NCI-H510A (cell line): Measurements from ENCODE around the gene SIGLEC10.

Experiments
- DNase-seq: peaks from one replicate; lab custom pipeline; 2025; lab: John Stamatoyannopoulos, UW

The SIGLEC10 gene

GRCh38 chr19:51394050-51394836 is 23.2 kb downstream of the SIGLEC10 start:
- no peak for DNase-seq

DNA sequence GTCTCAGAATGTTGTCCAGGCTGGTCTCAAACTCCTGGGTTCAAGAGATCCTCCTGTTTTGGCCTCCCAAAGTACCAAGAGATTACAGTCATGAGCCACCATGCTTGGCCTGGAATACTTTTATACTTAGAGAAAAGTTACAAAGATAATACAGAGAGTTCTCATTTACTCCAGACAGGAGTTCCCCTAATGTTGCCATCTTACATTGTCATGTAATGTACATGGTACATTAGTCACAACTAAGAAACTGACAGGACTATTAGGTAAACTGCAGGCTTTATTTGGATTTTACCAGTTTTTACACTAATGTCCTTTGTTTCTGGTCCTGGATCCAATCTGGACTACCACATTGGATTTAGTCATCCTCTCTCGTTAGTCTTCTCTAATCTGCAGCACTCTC is 24.7 kb downstream of the SIGLEC10 start:
- DNase-seq, result no peak

GRCh38 chr19:51391073-51391611 is 26.3 kb downstream of the SIGLEC10 start:
- DNase-seq, result no peak

- no peak for DNase-seq
Measured at GRCh38 chr19:51389143-51389542, 28.3 kb downstream of the SIGLEC10 start.

DNA sequence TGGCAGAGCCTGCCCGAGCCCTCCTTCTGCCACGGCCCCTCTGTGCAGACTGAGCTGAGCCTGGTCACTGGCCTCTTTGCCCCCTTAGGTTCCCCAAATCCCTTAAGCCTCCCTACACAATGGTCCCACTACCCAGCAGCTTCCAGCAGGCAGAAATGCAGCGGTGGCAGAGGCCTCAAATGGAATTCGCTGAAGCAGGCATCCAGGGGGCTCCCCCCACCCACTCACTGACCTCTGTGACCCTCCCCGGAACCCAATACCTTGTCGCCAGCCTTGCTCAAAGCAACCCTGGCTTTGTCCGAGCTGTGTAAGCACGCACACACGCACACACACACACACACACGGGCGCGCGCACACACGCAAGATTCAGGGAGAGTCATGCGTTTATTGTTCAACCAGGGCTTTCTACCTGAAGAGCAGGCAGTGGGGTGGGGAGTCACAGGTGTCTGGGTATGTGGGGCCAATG is 29.5 kb downstream of the SIGLEC10 start, which contains the start of gene LIM2:
TSS of gene LIM2 (minus strand) at position 51 of the 466 bp plus-strand sequence. CDS start 531 bp downstream, outside the sequence.
- DNase-seq, result no peak

DNA sequence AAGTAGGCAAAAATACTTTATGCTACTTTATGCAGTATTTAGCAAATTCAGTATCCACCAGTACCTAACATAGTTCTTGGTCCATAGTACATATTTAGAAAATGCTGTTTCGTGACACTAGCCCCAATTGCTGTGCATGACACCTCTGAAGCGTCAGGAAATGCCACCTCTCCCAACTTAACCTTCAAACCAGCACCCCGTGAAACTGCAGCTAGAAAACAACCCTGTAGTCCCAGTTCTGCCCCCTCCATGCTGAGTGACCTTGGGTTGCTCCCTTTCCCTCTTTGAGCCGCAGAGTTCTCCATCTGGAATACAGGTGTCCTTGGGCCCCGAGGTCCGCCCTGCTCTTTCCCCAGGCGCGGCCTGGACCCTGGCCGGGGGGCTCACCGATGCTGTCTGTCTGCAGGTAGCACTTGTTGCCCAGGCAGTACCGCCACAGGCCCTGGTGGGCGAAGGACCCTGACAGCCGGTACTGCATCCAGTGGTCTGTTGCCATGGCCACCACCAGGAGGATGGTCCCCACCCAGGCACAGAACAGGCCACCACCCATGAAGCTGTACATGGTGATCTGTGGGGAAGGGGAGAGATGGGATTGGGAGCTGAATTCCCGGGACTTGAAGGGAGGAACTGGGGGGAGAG is 30.4 kb downstream of the SIGLEC10 start:
- DNase-seq, result no peak

DNA sequence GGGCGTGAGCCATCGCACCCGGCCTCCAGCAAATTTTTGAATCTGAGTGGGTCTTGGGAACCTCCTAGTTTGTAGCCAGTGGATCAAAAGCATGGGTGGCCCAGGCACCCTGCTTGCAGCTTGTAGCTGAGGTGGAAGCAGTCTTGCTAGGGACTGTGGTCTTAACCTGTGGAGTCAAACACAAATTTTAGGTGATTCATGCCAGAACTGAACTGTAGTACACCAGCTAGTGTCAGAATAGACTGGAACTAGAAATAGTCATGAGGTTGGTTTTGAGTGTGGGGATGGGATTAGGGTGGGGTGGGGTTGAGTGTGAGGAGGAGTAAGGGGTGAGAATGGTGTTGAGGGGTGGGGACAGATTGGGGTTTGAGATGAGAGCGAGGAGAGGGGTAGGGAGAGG is 35.4 kb downstream of the SIGLEC10 start:
- DNase-seq, result no peak

DNA sequence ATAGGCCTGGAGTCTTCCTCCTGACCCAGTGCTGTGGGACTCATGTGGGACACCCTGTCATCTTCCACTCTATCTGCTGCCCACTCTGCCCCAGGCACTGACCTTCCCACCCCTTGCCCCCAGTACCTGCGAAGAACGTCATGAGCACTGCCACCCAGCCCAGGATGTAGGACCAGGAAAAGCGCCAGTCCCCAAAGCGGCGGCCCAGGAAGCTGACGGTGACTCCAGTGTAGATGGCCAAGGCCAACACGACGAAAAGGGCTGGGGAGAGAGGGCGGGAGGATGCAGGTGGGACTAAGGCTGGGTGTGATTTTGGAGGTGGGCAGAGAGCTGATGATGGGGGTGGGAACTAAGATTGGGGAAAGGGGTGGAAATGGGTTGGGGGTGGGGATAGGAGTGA is 37.1 kb downstream of the SIGLEC10 start:
- no peak for DNase-seq

GRCh38 chr19:51377422-51377821 is 40.0 kb downstream of the SIGLEC10 start:
- DNase-seq, result no peak

GRCh38 chr19:51375504-51376221 is 41.8 kb downstream of the SIGLEC10 start:
- no peak for DNase-seq

GRCh38 chr19:51372649-51373504 is 44.6 kb downstream of the SIGLEC10 start, which contains the start of gene NKG7:
NKG7 (minus strand) TSS chr19:51372654; CDS start chr19:51372535, 119 bp downstream.
- DNase-seq, result no peak

DNA sequence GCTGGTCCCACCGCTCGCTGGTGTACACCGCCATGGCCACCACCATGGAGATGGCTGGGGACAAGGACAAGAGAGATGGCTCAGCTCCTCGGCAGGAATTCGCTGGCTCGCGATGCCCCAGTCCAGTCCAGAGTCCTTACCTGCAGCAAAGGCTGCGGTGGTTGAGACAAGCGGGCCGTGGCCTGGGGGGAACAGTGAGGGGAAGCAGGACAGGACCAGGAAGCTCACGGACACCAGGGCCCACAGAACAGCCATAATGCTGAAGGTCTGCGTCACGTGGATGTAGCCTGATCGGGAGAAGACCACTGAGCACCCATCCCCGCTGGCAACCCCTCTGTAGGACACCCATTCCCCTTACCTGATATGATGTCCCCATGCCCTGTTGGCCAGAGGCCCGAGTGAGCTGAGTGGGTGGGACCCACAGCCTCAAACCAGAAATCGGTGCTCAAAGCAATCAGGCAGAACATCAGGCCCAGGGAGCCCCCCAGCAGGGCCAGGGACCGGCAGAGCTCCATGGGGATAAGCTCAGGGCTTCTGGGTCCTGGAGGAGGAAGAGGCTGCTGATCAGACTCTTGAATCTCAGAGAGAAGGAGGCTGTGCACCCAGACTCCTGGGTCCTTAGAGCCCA is 45.3 kb downstream of the SIGLEC10 start:
- DNase-seq, result no peak

DNA sequence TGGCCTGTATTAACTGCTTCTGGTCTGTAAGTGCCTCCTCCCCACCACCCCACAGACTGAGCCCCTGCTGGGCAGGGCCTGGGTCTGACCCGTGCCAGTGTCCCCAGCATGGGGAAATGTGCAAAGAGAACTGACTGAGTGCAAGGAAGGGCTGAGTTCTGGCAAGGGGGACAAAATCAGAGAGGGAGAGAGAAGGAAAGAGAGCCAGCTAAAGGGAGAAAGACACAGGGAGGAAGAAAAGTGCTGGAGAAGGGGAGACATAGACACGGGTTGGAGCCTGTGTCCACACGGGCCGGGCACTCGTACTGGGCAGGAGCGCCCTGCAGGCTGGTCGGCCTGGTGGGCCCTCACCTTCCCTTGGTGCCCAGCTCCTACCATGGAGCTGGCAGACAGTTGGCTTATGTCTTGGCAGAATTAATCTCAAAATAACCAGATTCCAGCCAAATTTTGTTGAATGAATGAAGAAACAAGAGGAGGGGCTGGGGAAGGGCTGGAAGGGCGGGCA is 46.2 kb downstream of the SIGLEC10 start:
- DNase-seq, result no peak

GRCh38 chr19:51370230-51370629 is 47.2 kb downstream of the SIGLEC10 start:
- DNase-seq, result no peak

GRCh38 chr19:51368366-51369282 is 48.8 kb downstream of the SIGLEC10 start, which contains the start of gene CLDND2:
CLDND2 (minus strand) TSS chr19:51369003; CDS start chr19:51368577, 426 bp downstream.
- DNase-seq, result no peak

DNA sequence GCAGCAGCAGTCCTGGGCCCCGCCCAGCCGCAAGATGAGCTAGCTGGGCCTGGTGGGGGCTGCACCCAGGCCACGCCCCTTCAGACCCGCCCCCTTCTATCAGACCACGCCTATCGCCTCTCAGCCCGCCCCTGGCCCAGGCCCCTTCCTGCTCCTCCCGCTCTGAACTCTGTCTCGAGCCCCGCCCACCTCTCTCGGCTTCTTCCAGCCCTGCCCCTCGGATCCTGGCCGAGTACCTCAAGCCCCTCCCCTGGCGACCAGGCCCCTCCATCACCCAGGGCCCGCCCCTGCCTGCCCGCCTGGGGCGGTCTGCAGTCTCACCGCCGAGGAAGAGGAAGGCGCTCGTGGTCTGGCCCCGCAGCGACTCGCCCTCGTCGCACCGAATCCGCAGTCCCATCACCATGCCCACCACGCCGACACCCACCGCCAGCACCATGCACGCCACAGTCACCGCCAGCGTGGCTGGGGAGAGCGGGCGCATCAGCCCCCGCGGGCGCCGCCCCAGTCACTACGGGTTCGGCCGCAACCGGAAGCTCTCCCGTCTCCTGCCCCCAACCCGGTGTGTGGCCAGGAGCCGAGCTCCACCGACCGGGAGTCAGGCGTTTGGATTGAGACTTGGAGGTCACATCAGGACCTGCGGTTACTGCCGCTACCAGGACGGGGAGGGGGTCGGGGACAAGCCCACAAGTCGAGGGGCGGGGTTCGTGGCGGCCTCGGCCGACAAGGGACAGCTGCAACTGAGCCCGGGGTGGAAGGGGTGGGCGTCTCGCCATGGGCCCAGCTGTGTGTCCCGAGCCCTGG is 49.7 kb downstream of the SIGLEC10 start:
- DNase-seq, result no peak

- no peak for DNase-seq
Measured at GRCh38 chr19:51367255-51367564, 50.2 kb downstream of the SIGLEC10 start.

GRCh38 chr19:51366389-51367254 is 50.8 kb downstream of the SIGLEC10 start:
- DNase-seq, result no peak
